ENCODE measurements around the gene SLC9A9. TPM values are rescaled to one million over a fixed set of nuclear protein-coding genes. Genes with fewer than 3 reads are reported as not detected.
A peak's percentile ranks its signal among the peaks of the same experiment; 100 is the strongest.

SLC9A9 gene
- total and polyA plus RNA-seq, 10 of the 15 experiments (the other 5 are each of a cell fraction or from before 2014, with no cell fraction given): 3.5 to 14.2 (median 9.3) TPM

DNA sequence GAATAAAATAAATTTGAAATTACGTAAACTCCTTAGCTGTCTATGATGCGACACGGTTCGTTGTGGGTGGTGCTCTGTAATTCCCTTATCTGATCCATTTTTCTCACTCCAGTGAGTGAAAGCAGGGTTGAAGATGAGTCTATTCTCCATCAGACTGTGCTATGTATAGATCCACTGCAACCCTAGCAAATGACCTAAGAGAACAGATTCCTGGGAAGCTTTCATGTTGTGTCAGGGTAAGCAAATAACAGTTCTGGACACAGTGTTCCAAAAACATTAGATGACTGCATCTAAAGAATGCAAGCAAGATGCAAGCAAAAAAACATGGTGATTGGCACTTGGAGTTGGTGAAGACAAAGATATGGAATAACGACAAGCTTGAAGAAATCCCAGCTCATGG is 239.3 kb downstream of the SLC9A9 start (continued):
- TF ChIP-seq ETV6 (conservative IDR thresholded peaks at IDR 0.05 in 1 of 2, IDR thresholded peaks at IDR 0.05 in 1 of 2; ENCODE audit: borderline replicate concordance in 1 of 2, low read depth in 1 of 2) (no peak), FOXM1 (IDR thresholded peaks at IDR 0.05; ENCODE audit: low read depth, low read length) (no peak), POU2F2 (IDR thresholded peaks at IDR 0.05; ENCODE audit: borderline replicate concordance, low read depth, low read length) (no peak), HDAC2 (IDR thresholded peaks at IDR 0.05) (no peak), IRF4 (IDR thresholded peaks at IDR 0.05; ENCODE audit: low read depth, low read length) (no peak)

DNA sequence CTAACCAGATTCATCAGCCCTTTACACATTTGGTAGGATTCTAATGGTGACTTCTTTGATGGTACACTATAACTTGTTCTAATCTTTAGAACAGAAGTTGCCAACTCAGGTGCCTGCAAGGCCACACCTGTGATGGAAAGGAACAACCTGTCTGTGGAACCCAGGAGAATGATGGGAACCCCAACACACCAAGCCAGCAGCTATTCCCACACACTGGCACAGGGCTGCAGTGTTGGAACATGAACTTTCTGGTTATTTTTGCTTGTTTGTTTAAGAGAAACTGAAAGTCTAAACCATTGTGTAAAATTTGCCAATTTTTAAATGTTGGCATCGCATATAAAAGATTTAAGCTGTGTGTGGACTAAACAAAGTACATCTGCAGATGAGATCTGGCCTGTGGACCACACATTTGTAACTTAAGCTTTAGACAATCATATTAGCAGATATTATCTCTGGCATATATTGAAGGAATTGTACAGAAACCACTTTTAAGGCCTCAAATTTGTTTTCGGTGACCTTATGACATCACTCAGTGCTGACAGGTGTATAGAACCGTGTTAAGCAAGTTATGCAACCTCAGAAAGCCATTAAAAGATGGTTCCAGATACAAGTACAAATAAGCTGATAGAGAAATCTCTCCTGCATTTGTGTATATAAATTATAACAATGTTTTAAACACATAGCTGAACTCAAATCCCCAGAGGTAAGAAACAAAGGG is 242.9 kb downstream of the SLC9A9 start:
- no TSS peak for BruUV-seq (replicated peaks)
- peak; percentile 42 for ATAC-seq
- no peak for TF ChIP-seq JUND (IDR thresholded peaks at IDR 0.05; ENCODE audit: low read depth, low read length)
- no peak for TF ChIP-seq EGR1 (IDR thresholded peaks at IDR 0.05; ENCODE audit: borderline replicate concordance in 1 of 2, low read depth in 2 of 2, low read length in 2 of 2)
- TF ChIP-seq RAD21 (IDR thresholded peaks at IDR 0.05; ENCODE audit: insufficient read depth, low read depth, low read length): 0 out of 2 replicates have a peak, but pooled peaks have one; percentile 14
- TF ChIP-seq, protein P1, sequence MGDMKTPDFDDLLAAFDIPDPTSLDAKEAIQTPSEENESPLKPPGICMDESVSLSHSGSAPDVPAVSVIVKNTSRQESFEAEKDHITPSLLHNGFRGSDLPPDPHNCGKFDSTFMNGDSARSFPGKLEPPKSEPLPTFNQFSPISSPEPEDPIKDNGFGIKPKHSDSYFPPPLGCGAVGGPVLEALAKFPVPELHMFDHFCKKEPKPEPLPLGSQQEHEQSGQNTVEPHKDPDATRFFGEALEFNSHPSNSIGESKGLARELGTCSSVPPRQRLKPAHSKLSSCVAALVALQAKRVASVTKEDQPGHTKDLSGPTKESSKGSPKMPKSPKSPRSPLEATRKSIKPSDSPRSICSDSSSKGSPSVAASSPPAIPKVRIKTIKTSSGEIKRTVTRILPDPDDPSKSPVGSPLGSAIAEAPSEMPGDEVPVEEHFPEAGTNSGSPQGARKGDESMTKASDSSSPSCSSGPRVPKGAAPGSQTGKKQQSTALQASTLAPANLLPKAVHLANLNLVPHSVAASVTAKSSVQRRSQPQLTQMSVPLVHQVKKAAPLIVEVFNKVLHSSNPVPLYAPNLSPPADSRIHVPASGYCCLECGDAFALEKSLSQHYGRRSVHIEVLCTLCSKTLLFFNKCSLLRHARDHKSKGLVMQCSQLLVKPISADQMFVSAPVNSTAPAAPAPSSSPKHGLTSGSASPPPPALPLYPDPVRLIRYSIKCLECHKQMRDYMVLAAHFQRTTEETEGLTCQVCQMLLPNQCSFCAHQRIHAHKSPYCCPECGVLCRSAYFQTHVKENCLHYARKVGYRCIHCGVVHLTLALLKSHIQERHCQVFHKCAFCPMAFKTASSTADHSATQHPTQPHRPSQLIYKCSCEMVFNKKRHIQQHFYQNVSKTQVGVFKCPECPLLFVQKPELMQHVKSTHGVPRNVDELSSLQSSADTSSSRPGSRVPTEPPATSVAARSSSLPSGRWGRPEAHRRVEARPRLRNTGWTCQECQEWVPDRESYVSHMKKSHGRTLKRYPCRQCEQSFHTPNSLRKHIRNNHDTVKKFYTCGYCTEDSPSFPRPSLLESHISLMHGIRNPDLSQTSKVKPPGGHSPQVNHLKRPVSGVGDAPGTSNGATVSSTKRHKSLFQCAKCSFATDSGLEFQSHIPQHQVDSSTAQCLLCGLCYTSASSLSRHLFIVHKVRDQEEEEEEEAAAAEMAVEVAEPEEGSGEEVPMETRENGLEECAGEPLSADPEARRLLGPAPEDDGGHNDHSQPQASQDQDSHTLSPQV (IDR thresholded peaks at IDR 0.05): no peak
- TF ChIP-seq JUNB (IDR thresholded peaks at IDR 0.05): no peak
- TF ChIP-seq, protein P2, sequence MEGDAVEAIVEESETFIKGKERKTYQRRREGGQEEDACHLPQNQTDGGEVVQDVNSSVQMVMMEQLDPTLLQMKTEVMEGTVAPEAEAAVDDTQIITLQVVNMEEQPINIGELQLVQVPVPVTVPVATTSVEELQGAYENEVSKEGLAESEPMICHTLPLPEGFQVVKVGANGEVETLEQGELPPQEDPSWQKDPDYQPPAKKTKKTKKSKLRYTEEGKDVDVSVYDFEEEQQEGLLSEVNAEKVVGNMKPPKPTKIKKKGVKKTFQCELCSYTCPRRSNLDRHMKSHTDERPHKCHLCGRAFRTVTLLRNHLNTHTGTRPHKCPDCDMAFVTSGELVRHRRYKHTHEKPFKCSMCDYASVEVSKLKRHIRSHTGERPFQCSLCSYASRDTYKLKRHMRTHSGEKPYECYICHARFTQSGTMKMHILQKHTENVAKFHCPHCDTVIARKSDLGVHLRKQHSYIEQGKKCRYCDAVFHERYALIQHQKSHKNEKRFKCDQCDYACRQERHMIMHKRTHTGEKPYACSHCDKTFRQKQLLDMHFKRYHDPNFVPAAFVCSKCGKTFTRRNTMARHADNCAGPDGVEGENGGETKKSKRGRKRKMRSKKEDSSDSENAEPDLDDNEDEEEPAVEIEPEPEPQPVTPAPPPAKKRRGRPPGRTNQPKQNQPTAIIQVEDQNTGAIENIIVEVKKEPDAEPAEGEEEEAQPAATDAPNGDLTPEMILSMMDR (IDR thresholded peaks at IDR 0.05 in 2 of 3, conservative IDR thresholded peaks at IDR 0.05 in 1 of 3; ENCODE audit: control insufficient read depth in 2 of 3, extremely low read depth in 1 of 3, insufficient read depth in 1 of 3, low read depth in 3 of 3, low read length in 3 of 3): 0 out of 6 replicates have a peak, but pooled peaks of 1 of the 3 experiments have one; percentile 3
- TF ChIP-seq, protein P3, sequence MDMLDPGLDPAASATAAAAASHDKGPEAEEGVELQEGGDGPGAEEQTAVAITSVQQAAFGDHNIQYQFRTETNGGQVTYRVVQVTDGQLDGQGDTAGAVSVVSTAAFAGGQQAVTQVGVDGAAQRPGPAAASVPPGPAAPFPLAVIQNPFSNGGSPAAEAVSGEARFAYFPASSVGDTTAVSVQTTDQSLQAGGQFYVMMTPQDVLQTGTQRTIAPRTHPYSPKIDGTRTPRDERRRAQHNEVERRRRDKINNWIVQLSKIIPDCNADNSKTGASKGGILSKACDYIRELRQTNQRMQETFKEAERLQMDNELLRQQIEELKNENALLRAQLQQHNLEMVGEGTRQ (IDR thresholded peaks at IDR 0.05; ENCODE audit: borderline replicate concordance, low read depth, low read length): no peak

More for the DNA sequence above, 242.9 kb downstream of the SLC9A9 start:
- 0 out of 2 replicates have a peak overlapping the region, but pooled peaks have one; percentile 18 for H3K4me3 ChIP-seq
- intact Hi-C loops (cut with micrococcal nuclease; ENCODE audit: unreplicated experiment): no loop called here
- in situ Hi-C loops (cut with MboI): no loop called here
- peak overlapping the region; percentile 69 for H2AFZ ChIP-seq (ENCODE audit: control insufficient read depth, low read depth, low read length)
- H3K4me2 ChIP-seq (ENCODE audit: control insufficient read depth, insufficient read depth): peak overlapping the region; percentile 72
- peaks cover 14% of the 10 kb centered on the region for H3K4me1 ChIP-seq (ENCODE audit: control insufficient read depth, insufficient read depth, low read length)
- FAIRE-seq: no peak
- no peaks in the 10 kb centered on the region for H3K36me3 ChIP-seq (ENCODE audit: control insufficient read depth in 2 of 2, insufficient read depth in 2 of 2, low read length in 1 of 2)
- SMC1A ChIA-PET (ENCODE audit: uncharacterized antibody, unreplicated experiment): interaction anchor here (0.6 to 1.1 kb wide), 2 partner anchors 9 to 440 kb away, joined by 3 to 4 read pairs; no protein-coding TSS in a partner anchor
- H3K9me3 ChIP-seq (replicated peaks; ENCODE audit: control insufficient read depth, insufficient read depth, low read length): no peaks in the 10 kb centered on the region
- WGBS (ENCODE audit: insufficient coverage, insufficient replicate concordance, low lambda C conversion rate, missing lambda C conversion rate): 54% methylated on average over 3 of the region's 3 CpGs
- POLR2A ChIA-PET: no interaction called here
- no peak for DNase-seq (ENCODE audit: low read depth, low spot score)
- RAD21 ChIA-PET (ENCODE audit: unreplicated experiment): no interaction called here
- peak overlapping the region; percentile 37 for H3K27ac ChIP-seq (ENCODE audit: control insufficient read depth, insufficient read depth)
- H3K79me2 ChIP-seq (ENCODE audit: control insufficient read depth, insufficient read depth, low read length): no peaks in the 10 kb centered on the region
- H4K20me1 ChIP-seq (ENCODE audit: control insufficient read depth, insufficient read depth): no peaks in the 10 kb centered on the region
- H3K9ac ChIP-seq (ENCODE audit: control insufficient read depth, insufficient read depth, low read length): no peak overlapping the region
- CTCF ChIA-PET: no interaction called here
- no peaks in the 10 kb centered on the region for H3K27me3 ChIP-seq (replicated peaks in 1 of 2; ENCODE audit: control insufficient read depth in 2 of 2, insufficient read depth in 2 of 2, low read length in 1 of 2)
